Neuron (in vitro differentiated cells): Measurements from ENCODE around the gene KCND2.
"Not testable (repeated sequence)": the region's sequence is repeated elsewhere in the genome, so short reads cannot be mapped to it uniquely, and the experiment has no call there.

Experiments used
- H2AFZ ChIP-seq: one replicate; pipeline ENCODE4 v1.6.1; 2013; ENCODE audit warnings: low read depth, mild to moderate bottlenecking, inconsistent platforms, low read length, moderate library complexity
- H3K27me3 ChIP-seq: one replicate; pipeline ENCODE4 v1.6.1; 2013; ENCODE audit warnings: low read length; ENCODE audit not compliant: insufficient read depth
- H3K36me3 ChIP-seq: one replicate; pipeline ENCODE4 v1.6.1; 2013; ENCODE audit warnings: low read length; ENCODE audit not compliant: insufficient read depth
- H3K4me1 ChIP-seq: one replicate; pipeline ENCODE4 v1.6.1; 2013; ENCODE audit warnings: low read length; ENCODE audit not compliant: insufficient read depth
- H3K4me3 ChIP-seq: 2 replicates; pipeline ENCODE4 v1.5.1; 2013; ENCODE audit warnings: mild to moderate bottlenecking, low read length, moderate library complexity
- H3K9me3 ChIP-seq: one replicate; pipeline ENCODE4 v1.6.1; 2013; ENCODE audit warnings: low read length

The KCND2 gene

GRCh38 chr7:120272701-120273475, at the start of gene KCND2:
Gene KCND2 (plus strand): TSS chr7:120273175.
- Histone ChIP-seq H2AFZ (peak within 1 kb of the TSS; percentile 85), H3K27me3 (peaks cover 9% of the 10 kb centered on the region), H3K4me3 (peak within 1 kb of the TSS; percentile 61), H3K36me3 (no peaks in the 10 kb centered on the region), H3K9me3 (no peaks in the 10 kb centered on the region), H3K4me1 (no peaks in the 10 kb centered on the region)

- Histone ChIP-seq H3K36me3 (no peaks in the 10 kb centered on the region), H3K27me3 (no peaks in the 10 kb centered on the region), H3K4me3 (no peak overlapping the region), H2AFZ (no peak overlapping the region), H3K9me3 (no peaks in the 10 kb centered on the region), H3K4me1 (no peaks in the 10 kb centered on the region)
Observed at GRCh38 chr7:120226188-120226587, 46.8 kb upstream of the KCND2 start.

- H3K36me3 ChIP-seq, result no peaks in the 10 kb centered on the region
- no peak overlapping the region for H2AFZ ChIP-seq
- no peaks in the 10 kb centered on the region for H3K4me1 ChIP-seq
- no peaks in the 10 kb centered on the region for H3K27me3 ChIP-seq
- no peak overlapping the region for H3K4me3 ChIP-seq
- H3K9me3 ChIP-seq, result no peaks in the 10 kb centered on the region
Observed at GRCh38 chr7:120227255-120227654, 45.7 kb upstream of the KCND2 start.

GRCh38 chr7:120229084-120229483, 43.9 kb upstream of the KCND2 start:
- Histone ChIP-seq H3K27me3 (no peaks in the 10 kb centered on the region), H3K4me3 (no peak overlapping the region), H3K4me1 (no peaks in the 10 kb centered on the region), H2AFZ (no peak overlapping the region), H3K9me3 (no peaks in the 10 kb centered on the region), H3K36me3 (no peaks in the 10 kb centered on the region)

GRCh38 chr7:120233338-120233737, 39.6 kb upstream of the KCND2 start:
- H2AFZ ChIP-seq, result no peak overlapping the region
- no peaks in the 10 kb centered on the region for H3K36me3 ChIP-seq
- H3K9me3 ChIP-seq, result no peaks in the 10 kb centered on the region
- H3K4me3 ChIP-seq, result no peak overlapping the region
- no peaks in the 10 kb centered on the region for H3K27me3 ChIP-seq
- H3K4me1 ChIP-seq, result no peaks in the 10 kb centered on the region

- H3K27me3 ChIP-seq, H3K4me3 ChIP-seq, H3K4me1 ChIP-seq, H2AFZ ChIP-seq, H3K36me3 ChIP-seq, H3K9me3 ChIP-seq: not testable (repeated sequence)
Observed at GRCh38 chr7:120240350-120240749, 32.6 kb upstream of the KCND2 start.

- H2AFZ ChIP-seq, result no peak overlapping the region
- no peaks in the 10 kb centered on the region for H3K36me3 ChIP-seq
- no peaks in the 10 kb centered on the region for H3K4me1 ChIP-seq
- H3K27me3 ChIP-seq, result no peaks in the 10 kb centered on the region
- H3K9me3 ChIP-seq, result no peaks in the 10 kb centered on the region
- H3K4me3 ChIP-seq, result no peak overlapping the region
Observed at GRCh38 chr7:120241973-120242372, 31.0 kb upstream of the KCND2 start.

- no peak overlapping the region for H2AFZ ChIP-seq
- no peak overlapping the region for H3K4me3 ChIP-seq
- no peaks in the 10 kb centered on the region for H3K27me3 ChIP-seq
- H3K36me3 ChIP-seq, result no peaks in the 10 kb centered on the region
- H3K4me1 ChIP-seq, result peaks cover 5% of the 10 kb centered on the region
- no peaks in the 10 kb centered on the region for H3K9me3 ChIP-seq
Observed at GRCh38 chr7:120254845-120255244, 18.1 kb upstream of the KCND2 start.

GRCh38 chr7:120256344-120257070, 16.5 kb upstream of the KCND2 start:
- no peaks in the 10 kb centered on the region for H3K27me3 ChIP-seq
- H3K4me3 ChIP-seq, result no peak overlapping the region
- H3K36me3 ChIP-seq, result no peaks in the 10 kb centered on the region
- H3K9me3 ChIP-seq, result no peaks in the 10 kb centered on the region
- no peak overlapping the region for H2AFZ ChIP-seq
- peaks cover 5% of the 10 kb centered on the region for H3K4me1 ChIP-seq

GRCh38 chr7:120259386-120259785, 13.6 kb upstream of the KCND2 start:
- no peaks in the 10 kb centered on the region for H3K27me3 ChIP-seq
- no peak overlapping the region for H2AFZ ChIP-seq
- peaks cover 5% of the 10 kb centered on the region for H3K4me1 ChIP-seq
- H3K4me3 ChIP-seq, result no peak overlapping the region
- H3K36me3 ChIP-seq, result no peaks in the 10 kb centered on the region
- no peaks in the 10 kb centered on the region for H3K9me3 ChIP-seq

- Histone ChIP-seq H3K4me1 (peaks cover 5% of the 10 kb centered on the region), H3K36me3 (no peaks in the 10 kb centered on the region), H3K9me3 (no peaks in the 10 kb centered on the region), H3K27me3 (no peaks in the 10 kb centered on the region), H3K4me3 (no peak overlapping the region), H2AFZ (no peak overlapping the region)
Observed at GRCh38 chr7:120260111-120260510, 12.9 kb upstream of the KCND2 start.

- Histone ChIP-seq H3K4me3 (peak overlapping the region; percentile 61), H3K4me1 (peaks cover 4% of the 10 kb centered on the region), H3K27me3 (peaks cover 9% of the 10 kb centered on the region), H3K36me3 (no peaks in the 10 kb centered on the region), H2AFZ (peak overlapping the region; percentile 70), H3K9me3 (no peaks in the 10 kb centered on the region)
Observed at GRCh38 chr7:120272261-120272660, 714 bp upstream of the KCND2 start.

- H3K9me3 ChIP-seq, result no peaks in the 10 kb centered on the region
- H2AFZ ChIP-seq, result peak overlapping the region; percentile 85
- no peaks in the 10 kb centered on the region for H3K4me1 ChIP-seq
- H3K27me3 ChIP-seq, result peaks cover 9% of the 10 kb centered on the region
- peak overlapping the region; percentile 61 for H3K4me3 ChIP-seq
- no peaks in the 10 kb centered on the region for H3K36me3 ChIP-seq
Observed at GRCh38 chr7:120273476-120273975, 551 bp downstream of the KCND2 start.
